NB4 (cell line): ENCODE data around the gene ACE2.

ENCODE experiments used
- POLR2A ChIP-seq: IDR thresholded peaks from 2 replicates; pipeline ENCODE4 v1.6.1; 2011; ENCODE audit warnings: mild to moderate bottlenecking; ENCODE audit not compliant: insufficient read length; ENCODE audit errors: extremely low read depth
- TF ChIP-seq, protein P1 (sequence below): IDR thresholded peaks from one replicate; pipeline ENCODE4 v1.5.1; 2012; ENCODE audit warnings: low read depth, low read length
- TF ChIP-seq, protein P2 (sequence below): IDR thresholded peaks from 2 replicates; pipeline ENCODE4 v1.6.1; 2011; ENCODE audit warnings: low read depth, low read length

DNA sequence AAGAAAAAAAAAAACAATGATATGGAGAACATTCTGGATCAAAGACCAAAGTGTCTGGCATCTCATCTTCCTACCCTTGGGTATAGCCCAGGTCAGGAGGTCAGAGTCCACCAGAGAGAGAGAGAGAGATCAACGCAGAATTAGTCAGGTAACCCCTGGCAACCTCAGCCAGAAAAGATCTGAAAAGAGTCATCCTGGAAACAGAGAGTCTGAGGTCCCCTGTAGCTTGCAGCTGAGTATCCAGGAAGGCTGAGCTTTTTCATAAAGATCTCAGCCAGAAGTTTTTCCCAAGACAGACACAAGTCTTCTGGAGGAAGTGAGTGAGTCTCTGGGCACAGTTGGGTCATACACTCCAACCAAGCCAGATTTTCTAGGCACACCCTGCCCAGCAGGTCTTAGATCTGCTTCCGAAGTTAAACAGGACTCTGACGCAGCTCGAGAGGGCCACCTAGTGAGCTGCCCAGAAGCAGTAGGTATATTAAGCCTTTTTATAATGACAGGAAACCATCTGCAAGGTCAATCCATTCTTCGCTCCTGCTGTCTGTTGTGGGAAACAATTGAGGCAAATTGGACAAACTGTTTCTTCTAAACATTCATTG is 35.7 kb downstream of the ACE2 start:
- no peak for TF ChIP-seq POLR2A
- TF ChIP-seq, protein P1, sequence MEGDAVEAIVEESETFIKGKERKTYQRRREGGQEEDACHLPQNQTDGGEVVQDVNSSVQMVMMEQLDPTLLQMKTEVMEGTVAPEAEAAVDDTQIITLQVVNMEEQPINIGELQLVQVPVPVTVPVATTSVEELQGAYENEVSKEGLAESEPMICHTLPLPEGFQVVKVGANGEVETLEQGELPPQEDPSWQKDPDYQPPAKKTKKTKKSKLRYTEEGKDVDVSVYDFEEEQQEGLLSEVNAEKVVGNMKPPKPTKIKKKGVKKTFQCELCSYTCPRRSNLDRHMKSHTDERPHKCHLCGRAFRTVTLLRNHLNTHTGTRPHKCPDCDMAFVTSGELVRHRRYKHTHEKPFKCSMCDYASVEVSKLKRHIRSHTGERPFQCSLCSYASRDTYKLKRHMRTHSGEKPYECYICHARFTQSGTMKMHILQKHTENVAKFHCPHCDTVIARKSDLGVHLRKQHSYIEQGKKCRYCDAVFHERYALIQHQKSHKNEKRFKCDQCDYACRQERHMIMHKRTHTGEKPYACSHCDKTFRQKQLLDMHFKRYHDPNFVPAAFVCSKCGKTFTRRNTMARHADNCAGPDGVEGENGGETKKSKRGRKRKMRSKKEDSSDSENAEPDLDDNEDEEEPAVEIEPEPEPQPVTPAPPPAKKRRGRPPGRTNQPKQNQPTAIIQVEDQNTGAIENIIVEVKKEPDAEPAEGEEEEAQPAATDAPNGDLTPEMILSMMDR, result peak; percentile 36
- TF ChIP-seq, protein P2, sequence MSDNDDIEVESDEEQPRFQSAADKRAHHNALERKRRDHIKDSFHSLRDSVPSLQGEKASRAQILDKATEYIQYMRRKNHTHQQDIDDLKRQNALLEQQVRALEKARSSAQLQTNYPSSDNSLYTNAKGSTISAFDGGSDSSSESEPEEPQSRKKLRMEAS, result no peak
